GM21360 (cell line): ENCODE measurements around the gene GLS.
"Not testable (repeated sequence)": the region's sequence is repeated elsewhere in the genome, so short reads cannot be mapped to it uniquely, and the experiment has no call there.

Source experiments
- ATAC-seq: cut with Tn5 transposase; IDR thresholded peaks from one replicate; pipeline ENCODE4 v1.9.1; 2021; ENCODE audit warnings: mild to moderate bottlenecking, moderate library complexity; ENCODE audit not compliant: unreplicated experiment

Gene GLS

GRCh38 chr2:190987938-190988337 is 107.3 kb downstream of the GLS start:
- ATAC-seq, result no peak

- ATAC-seq, result no peak
Measured at GRCh38 chr2:190988910-190989309, 108.3 kb downstream of the GLS start.

- no peak for ATAC-seq
Measured at GRCh38 chr2:190990132-190990531, 109.5 kb downstream of the GLS start.

DNA sequence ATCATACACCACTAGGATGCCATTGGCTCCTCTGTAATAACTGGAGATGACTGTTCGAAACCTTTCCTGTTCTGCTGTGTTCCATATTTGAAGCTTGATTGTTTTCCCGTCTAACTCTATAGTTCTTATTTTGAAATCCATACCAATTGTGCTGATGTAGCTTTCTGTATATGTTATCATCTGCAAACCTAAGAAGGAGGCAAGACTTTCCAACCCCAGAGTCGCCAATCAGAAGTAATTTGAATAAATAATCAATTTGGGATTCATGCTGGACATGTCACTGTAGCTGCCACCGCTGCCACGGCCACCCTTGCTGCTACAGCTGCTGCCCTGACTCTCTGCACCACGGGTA is 112.6 kb downstream of the GLS start:
- no peak for ATAC-seq

- no peak for ATAC-seq
Measured at GRCh38 chr2:190994148-190994547, 113.5 kb downstream of the GLS start.

DNA sequence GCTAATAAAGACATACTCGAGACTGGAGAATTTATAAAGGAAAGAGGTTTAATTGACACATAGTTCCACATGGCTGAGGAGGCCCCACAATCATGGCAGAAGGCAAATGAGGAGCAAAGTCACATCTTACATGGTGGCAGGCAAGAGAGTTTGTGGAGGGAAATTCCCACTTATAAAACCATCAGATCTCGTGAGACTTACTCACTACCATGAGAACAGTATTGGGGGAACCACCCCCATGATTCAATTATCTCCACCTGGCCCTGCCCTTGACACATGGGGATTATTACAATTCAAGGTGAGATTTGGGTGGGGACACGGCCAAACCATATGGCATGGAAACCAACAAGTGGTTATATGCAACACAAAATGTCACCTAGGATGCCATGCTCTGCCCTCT is 114.7 kb downstream of the GLS start:
- ATAC-seq, result not testable (repeated sequence)

DNA sequence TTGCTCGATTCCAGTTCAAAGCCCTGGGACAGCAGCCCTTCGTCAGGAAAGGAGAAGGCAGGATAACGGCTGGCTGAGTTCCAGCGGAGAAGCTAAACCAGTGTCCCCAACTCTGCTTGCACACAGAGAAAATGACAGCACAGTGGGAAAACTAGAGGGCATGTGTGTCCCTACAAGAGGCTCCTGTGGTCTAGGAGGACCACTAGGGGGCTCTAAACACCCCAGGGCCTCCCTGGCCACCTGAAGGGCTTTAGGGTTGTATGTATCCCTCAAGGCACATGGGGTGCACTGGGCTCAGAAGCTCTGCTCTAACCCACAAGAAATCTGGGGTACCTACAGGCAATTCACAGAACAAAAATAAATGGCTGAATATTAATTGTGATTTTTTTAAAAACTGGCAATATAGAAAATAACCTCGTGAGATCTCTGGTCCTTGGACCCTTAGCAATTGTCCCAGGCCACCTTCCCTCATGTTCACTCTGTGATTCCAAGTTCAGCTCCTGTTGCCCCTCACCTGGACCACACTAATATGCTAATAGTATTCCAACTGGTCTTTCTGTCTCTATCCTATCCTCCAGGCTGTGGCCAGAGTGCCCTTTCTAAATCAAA is 115.8 kb downstream of the GLS start:
- no peak for ATAC-seq

- ATAC-seq, result no peak
Measured at GRCh38 chr2:190996947-190997346, 116.3 kb downstream of the GLS start.

- no peak for ATAC-seq
Measured at GRCh38 chr2:190997526-190998113, 117.0 kb downstream of the GLS start.

DNA sequence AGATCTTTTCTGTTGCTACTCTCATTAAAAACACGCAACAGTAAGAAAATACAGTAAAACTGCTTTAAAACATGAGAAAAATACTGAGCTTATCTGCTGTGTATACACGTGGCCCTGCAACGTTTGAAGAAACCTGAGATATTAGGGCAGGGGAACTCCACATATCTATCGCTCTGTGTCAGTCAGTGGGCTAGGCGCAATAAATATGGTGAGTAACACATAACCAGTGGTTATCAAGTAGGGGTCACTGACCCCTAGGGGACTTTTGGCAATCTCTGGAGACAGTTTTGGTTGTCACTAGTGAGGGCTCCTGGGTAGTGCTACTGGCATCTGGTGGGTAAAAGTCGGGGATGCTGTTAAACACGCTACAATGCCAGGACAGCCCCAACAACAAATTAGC is 118.4 kb downstream of the GLS start:
- ATAC-seq, result no peak

DNA sequence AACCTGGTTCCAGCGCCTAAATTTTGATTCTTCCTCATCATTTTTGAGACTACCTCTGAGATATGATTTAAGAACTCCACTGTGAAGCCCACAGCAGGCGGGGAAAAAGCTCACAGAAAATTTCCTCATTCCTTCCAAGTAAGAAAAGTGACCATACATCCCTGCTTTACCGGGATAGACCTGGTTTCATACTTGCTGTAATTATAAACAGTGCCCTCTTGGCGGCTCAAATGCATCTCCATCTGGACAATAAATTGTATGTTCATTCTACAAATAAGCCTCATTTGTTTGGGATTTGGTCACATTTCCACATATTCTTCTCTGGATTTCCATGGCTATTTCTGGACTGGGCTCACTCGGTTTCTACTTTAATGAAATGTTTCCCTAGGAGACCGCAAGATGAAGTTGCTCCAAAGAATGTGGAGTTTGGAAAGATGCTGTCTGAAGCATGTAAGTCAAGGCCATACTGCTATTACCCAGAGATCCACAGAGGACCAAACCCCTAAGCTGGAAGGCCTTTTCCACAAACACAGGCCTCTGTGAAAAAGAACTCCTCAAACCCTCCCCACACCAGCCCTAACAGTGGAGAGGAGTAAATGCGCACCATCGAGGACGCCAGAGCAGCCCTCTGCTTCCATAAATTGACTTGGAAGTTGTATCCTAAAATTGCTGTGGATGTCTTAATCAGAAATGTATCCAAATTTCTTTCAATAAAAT is 119.5 kb downstream of the GLS start:
- no peak for ATAC-seq

DNA sequence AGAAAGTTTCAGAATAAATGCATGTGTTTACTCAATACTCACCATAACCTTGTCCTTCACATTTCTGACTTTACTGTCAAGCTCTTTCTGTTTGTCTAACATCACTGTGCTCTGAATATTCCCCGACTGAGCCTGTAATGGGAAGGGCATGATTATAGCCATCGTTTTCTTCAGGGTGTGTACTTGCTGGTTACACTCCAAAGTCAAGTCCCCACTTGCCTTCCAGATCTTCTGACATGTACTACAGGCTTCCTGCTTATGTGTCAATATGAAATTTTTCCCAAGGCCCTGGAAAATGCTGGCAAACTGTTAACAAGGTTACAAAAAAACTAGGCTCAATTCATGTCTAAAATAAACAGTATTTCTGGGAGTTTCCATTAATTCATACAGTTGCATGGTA is 120.4 kb downstream of the GLS start:
- no peak for ATAC-seq

DNA sequence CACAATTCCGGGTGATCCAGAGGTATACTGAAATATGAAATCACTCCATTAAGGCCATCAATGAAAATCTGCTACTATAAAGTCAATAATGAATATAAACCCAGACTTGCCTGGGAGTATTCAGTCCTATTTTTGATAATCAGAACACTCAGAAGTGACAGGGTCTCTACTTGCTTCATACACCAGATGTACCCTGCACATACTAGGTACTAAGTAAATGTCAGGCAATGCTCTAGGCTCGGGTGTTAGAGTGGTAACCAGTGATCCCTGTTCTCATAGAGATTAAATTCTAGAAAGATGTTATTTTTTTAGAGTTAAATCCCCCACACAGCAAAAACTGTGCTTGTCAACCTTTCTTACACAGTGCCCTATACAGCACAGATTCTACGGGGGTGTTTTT is 121.0 kb downstream of the GLS start:
- ATAC-seq, result no peak

- no peak for ATAC-seq
Measured at GRCh38 chr2:191003405-191004309, 123.0 kb downstream of the GLS start.

GRCh38 chr2:191006297-191006696 is 125.7 kb downstream of the GLS start:
- ATAC-seq, result no peak

DNA sequence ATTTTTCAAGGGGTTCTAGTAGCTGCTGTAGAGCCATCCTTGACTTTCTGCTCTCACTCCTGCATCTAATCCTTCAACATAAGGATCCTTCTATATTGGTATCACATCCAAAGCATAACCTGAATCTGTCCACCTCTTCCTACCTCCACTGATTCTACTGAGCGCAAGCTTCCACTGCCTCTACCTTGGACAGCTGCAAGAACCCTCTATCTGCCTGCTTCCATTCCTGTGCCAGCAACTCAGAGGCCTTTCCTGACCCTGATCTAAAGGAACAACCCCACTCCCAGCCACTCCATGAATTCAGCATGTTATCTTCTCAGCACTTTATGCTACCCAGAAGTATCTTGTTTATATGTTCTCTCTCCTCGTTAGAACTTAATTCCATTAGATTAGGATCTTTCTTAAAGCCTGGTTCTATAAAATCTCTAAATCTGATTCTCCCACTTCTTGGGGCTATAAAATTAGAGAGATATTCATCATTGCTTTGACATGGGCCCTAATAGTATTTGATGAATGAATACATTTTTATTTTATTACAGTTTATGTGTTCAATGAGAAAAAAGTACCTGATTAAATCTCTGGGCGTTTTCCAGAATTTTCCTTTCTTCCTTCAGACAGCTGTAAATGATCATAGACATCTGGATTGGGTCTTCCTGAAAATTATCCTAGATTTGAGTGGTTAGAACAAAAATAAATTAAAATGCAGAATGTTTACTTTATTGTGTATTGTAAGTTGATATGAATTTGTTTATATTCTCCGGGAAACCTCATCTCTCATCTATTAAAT is 126.6 kb downstream of the GLS start:
- no peak for ATAC-seq

GRCh38 chr2:191008286-191008685 is 127.7 kb downstream of the GLS start:
- no peak for ATAC-seq

DNA sequence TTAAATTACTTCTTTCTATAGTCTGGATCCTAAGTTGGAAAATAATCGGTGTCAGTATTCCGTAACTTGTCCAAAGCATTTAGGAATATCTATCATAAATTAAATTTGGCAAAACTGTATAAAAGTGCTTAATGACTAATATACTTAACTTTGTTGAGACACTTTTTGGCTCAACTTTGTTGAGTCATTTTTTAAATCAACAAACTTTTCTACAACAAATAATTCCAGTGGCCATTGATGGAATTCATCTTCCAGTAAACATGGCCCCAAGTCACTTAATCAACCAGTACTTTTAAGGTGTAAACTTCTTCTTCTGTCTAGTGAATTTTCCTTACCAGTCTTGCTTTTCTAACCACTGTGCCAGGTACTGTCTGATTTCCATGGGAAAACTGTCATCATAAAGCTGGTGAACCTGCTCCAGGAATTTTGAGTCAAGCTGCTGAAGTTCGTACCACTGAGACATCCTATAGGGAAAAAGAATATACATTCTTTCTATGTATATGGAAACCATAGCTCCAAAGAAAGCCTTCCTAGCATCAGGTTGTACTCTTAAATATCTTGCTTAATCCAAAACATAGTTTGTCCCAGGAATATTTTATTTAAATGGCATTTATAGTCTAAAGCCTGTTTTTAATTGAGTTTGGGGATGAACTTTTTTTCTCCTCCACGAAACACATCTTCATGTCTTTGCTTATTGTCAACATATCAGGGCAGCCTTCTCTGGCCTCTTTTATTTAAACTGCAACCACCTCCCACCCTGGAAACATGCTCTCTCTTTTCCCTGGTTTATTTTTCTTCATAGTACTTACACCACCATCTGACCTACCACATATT is 129.1 kb downstream of the GLS start:
- ATAC-seq, result no peak

DNA sequence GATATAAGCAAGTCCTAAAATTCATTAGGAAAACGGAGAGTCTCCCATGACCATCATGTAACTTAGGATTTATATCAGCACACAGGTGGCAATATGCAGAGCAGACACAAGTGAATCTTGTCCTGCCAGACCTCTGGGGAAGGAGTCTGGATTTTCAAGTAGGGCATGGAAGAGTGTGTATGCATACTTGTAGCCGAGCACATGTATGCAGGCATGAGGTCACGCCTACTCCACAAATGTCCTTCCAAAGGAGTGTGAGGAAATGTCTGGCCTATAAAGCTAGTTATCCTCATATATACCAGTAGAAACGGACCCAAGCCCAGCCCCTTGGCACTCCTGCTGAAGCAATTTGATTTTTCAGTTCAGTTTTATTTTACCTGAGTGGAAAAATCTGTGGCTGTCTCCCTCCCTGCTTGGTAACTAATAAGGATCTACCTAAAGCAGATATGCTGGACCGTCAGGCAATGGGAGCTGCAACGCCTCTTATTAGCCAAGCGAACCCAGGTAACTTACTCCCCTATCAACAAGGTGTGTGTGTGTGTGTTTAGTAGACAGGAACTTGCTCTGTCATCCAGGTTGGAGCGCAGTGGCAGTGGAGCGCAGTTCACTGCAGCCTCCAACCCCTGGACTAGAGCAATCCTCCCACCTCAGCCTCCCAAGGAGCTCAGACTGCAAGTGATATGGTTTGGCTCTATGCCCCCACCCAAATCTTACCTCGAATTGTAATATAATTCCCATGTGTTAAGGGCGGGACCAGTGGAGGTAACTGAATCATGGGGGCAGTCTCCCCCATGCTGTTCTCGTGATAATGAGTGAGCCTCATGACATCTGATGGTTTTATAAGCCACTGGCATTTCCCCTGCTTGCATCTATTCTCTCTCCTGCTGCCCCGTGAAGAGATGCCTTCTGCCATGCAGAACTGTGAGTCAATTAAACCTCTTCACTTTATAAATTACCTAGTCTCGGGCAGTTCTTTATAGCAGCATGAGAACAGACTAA is 130.6 kb downstream of the GLS start:
- ATAC-seq, result no peak
